B cell (primary cell): ENCODE measurements around the gene SRRM4. TPM values are rescaled to one million over a fixed set of nuclear protein-coding genes. Genes with fewer than 3 reads are reported as not detected.

Experiments used
- ATAC-seq: fragments of 200-7000 bp; cut with Tn5 transposase; one replicate; pipeline ENCODE4 v1.10.0; 2021; ENCODE audit warnings: low read depth, mild to moderate bottlenecking, moderate number of reproducible peaks, moderate library complexity
- CTCF ChIA-PET: fragments of 350-600 bp; sonication (Branson Sonifier 250); formaldehyde crosslinking; loops from one replicate; lab custom pipeline; 2021; ENCODE audit warnings: antibody characterized with exemption, inconsistent platforms; lab: Charles Lee
- POLR2A ChIA-PET: fragments of 350-600 bp; sonication (Branson Sonifier 250); formaldehyde crosslinking; loops from one replicate; lab custom pipeline; 2021; ENCODE audit warnings: antibody characterized with exemption; lab: Charles Lee
- DNase-seq: peaks from one replicate; pipeline ENCODE4 v3.0.0; 2013
- H2AFZ ChIP-seq: 2 replicates; pipeline ENCODE4 v1.6.1; 2012; ENCODE audit warnings: mild to moderate bottlenecking, low read depth, low read length; ENCODE audit not compliant: insufficient read depth, poor library complexity, severe bottlenecking
- H3K27ac ChIP-seq, 2 donors: 1 replicate in 1 of 2; 2 replicates in 1 of 2; pipeline ENCODE4 v1.5.1; 2012 to 2013; ENCODE audit warnings: low read length in 2 of 2, mild to moderate bottlenecking in 2 of 2, moderate library complexity in 1 of 2
- H3K27me3 ChIP-seq, 4 experiments: fragments of 200-600 bp in 1 of 4; sonication (generic) in 1 of 4; replicated peaks in 1 of 4; 1 replicate in 2 of 4; 2 replicates in 2 of 4; pipeline versions ENCODE4 v1.6.1 to v1.7.0; 2013 to 2016; ENCODE audit warnings: low read length in 3 of 4, mild to moderate bottlenecking in 2 of 4, mixed read lengths in 1 of 4, moderate library complexity in 1 of 4; ENCODE audit not compliant: insufficient read depth in 4 of 4, control insufficient read depth in 3 of 4; ENCODE audit errors: control extremely low read depth in 1 of 4
- H3K36me3 ChIP-seq, 2 experiments: replicated peaks in 1 of 2; 1 replicate in 1 of 2; 2 replicates in 1 of 2; pipeline versions ENCODE4 v1.6.1 to v1.7.1; 2013; ENCODE audit warnings: low read length in 1 of 2; ENCODE audit not compliant: insufficient read depth in 2 of 2, control insufficient read depth in 1 of 2; ENCODE audit errors: control extremely low read depth in 1 of 2, extremely low read depth in 1 of 2
- H3K4me1 ChIP-seq, 2 donors: fragments of 200-600 bp in 1 of 2; sonication (generic) in 1 of 2; 1 replicate in 1 of 2; 2 replicates in 1 of 2; pipeline versions ENCODE4 v1.5.1 to v1.6.1; 2013 to 2017; ENCODE audit warnings: low read length in 2 of 2; ENCODE audit not compliant: control insufficient read depth in 2 of 2, insufficient read depth in 2 of 2
- H3K4me2 ChIP-seq: replicated peaks from 2 replicates; pipeline ENCODE3; 2012; ENCODE audit warnings: mild to moderate bottlenecking, low read depth, low read length; ENCODE audit not compliant: poor library complexity, severe bottlenecking
- H3K4me3 ChIP-seq, 5 experiments: fragments of 200-600 bp in 1 of 5; sonication (generic) in 1 of 5; 1 replicate in 3 of 5; 2 replicates in 2 of 5; pipeline versions ENCODE4 v1.5.1 to v1.7.0; 2011 to 2016; ENCODE audit warnings: low read length in 4 of 5, mild to moderate bottlenecking in 4 of 5, low read depth in 2 of 5, control low read depth in 1 of 5, moderate library complexity in 1 of 5; ENCODE audit not compliant: insufficient read depth in 1 of 5; ENCODE audit errors: control extremely low read depth in 1 of 5, extremely low read depth in 1 of 5
- H3K79me2 ChIP-seq: fragments of 200-600 bp; sonication (generic); one replicate; pipeline ENCODE4 v1.6.0; 2016; ENCODE audit warnings: low read length; ENCODE audit not compliant: control insufficient read depth, insufficient read depth
- H3K9ac ChIP-seq: fragments of 200-600 bp; sonication (generic); 2 replicates; pipeline ENCODE4 v1.6.1; 2017; ENCODE audit warnings: mild to moderate bottlenecking, low read length, moderate library complexity
- H3K9me3 ChIP-seq, 3 donors: one replicate each; pipeline versions ENCODE4 v1.6.1 to v1.7.1; 2013; ENCODE audit warnings: low read length in 2 of 3; ENCODE audit not compliant: control insufficient read depth in 2 of 3, insufficient read depth in 1 of 3; ENCODE audit errors: control extremely low read depth in 1 of 3
- H4K20me1 ChIP-seq: 2 replicates; pipeline ENCODE4 v1.6.0; 2012; ENCODE audit warnings: mild to moderate bottlenecking, low read length; ENCODE audit not compliant: insufficient read depth, control insufficient read depth, poor library complexity, severe bottlenecking
- H3K27ac Mint-ChIP-seq: one replicate; pipeline ENCODE4 v1.8.0; 2021; ENCODE audit warnings: mixed read lengths
- H3K27me3 Mint-ChIP-seq: one replicate; pipeline ENCODE4 v1.8.0; 2021; ENCODE audit warnings: mixed read lengths
- H3K4me1 Mint-ChIP-seq: one replicate; pipeline ENCODE4 v1.8.0; 2021; ENCODE audit warnings: mixed read lengths
- H3K4me3 Mint-ChIP-seq: one replicate; pipeline ENCODE4 v1.8.0; 2021; ENCODE audit warnings: mixed read lengths
- H3K9me3 Mint-ChIP-seq: one replicate; pipeline ENCODE4 v1.8.0; 2022; ENCODE audit warnings: mixed read lengths; ENCODE audit not compliant: insufficient read depth
- CTCF ChIP-seq: fragments of 200-600 bp; IDR thresholded peaks from one replicate; pipeline ENCODE4 v1.8.0; 2022; ENCODE audit warnings: antibody characterized with exemption, mild to moderate bottlenecking
- EZH2 ChIP-seq: IDR thresholded peaks from 2 replicates; pipeline ENCODE4 v1.6.1; 2012; ENCODE audit warnings: borderline replicate concordance, low read depth, mild to moderate bottlenecking, moderate library complexity, low read length; ENCODE audit not compliant: insufficient read depth, poor library complexity, severe bottlenecking
- WGBS: methylation state at CpG from one replicate; pipeline ENCODE4 v1.1.5; 2013; ENCODE audit warnings: missing lambda C conversion rate; ENCODE audit not compliant: insufficient coverage; 5-methylcytosine and 5-hydroxymethylcytosine counted together
- intact Hi-C: fragments of 100-400 bp; cut with micrococcal nuclease; formaldehyde crosslinking; loops from one replicate; pipeline ENCODE4 v1.10.0; 2022
- polyA plus RNA-seq: library from polyadenylated mRNA; depleted of rRNA; stranded (reverse); fragments of >200 nt; gene quantifications from 2 replicates; pipeline ENCODE4 v1.2.3, GENCODE V29; 2012
- total RNA-seq, 2 donors: library from RNA; stranded (reverse); fragments of 120-200 nt in 1 of 2; gene quantifications; 1 replicate in 1 of 2; 2 replicates in 1 of 2; pipeline versions ENCODE4 v1.2.3 to v1.2.4, GENCODE V29; 2013 to 2022

The SRRM4 gene
- total and polyA plus RNA-seq, 2 donors (not counting 1 experiment from before 2014, with no cell fraction given) = not detected

- intact Hi-C loops = no loop called here
- Histone ChIP-seq H3K4me1 (no peaks in the 10 kb centered on the region), H3K36me3 (no peaks in the 10 kb centered on the region), H3K9ac (no peak overlapping the region), H2AFZ (no peak overlapping the region), H3K27ac (no peak overlapping the region), H3K27me3 (no peaks in the 10 kb centered on the region), H4K20me1 (no peaks in the 10 kb centered on the region), H3K4me3 (no peak overlapping the region), H3K79me2 (no peaks in the 10 kb centered on the region), H3K4me2 (no peak overlapping the region), H3K9me3 (no peaks in the 10 kb centered on the region)
- WGBS = 86% methylated on average over 7 of the region's 10 CpGs
- ChIA-PET CTCF (no interaction called here), POLR2A (no interaction called here)
- no peak overlapping the region for H3K4me3 Mint-ChIP-seq
- H3K27ac Mint-ChIP-seq = no peak overlapping the region
- no peaks in the 10 kb centered on the region for H3K9me3 Mint-ChIP-seq
- DNase-seq (no peak), ATAC-seq (no peak)
- H3K4me1 Mint-ChIP-seq = no peaks in the 10 kb centered on the region
- peaks cover 9% of the 10 kb centered on the region for H3K27me3 Mint-ChIP-seq
- no peak for TF ChIP-seq EZH2
- TF ChIP-seq CTCF = no peak
These were observed 107.5 kb downstream of the SRRM4 start for GRCh38 chr12:119088685-119089379.

GRCh38 chr12:119089380-119090013 is 108.2 kb downstream of the SRRM4 start:
- no peak overlapping the region for H3K27ac Mint-ChIP-seq
- H3K4me1 Mint-ChIP-seq = no peaks in the 10 kb centered on the region
- peaks cover 10% of the 10 kb centered on the region for H3K27me3 Mint-ChIP-seq
- H3K36me3 ChIP-seq = no peaks in the 10 kb centered on the region
- TF ChIP-seq EZH2 (no peak), CTCF (no peak)
- no CpG with 5 or more reads among the region's 1 CpG for WGBS
- intact Hi-C loops = no loop called here
- no peak for DNase-seq
- POLR2A ChIA-PET = no interaction called here
- H2AFZ ChIP-seq = no peak overlapping the region
- H4K20me1 ChIP-seq = no peaks in the 10 kb centered on the region
- CTCF ChIA-PET = no interaction called here
- no peak overlapping the region for H3K4me2 ChIP-seq
- H3K27me3 ChIP-seq = no peaks in the 10 kb centered on the region
- no peaks in the 10 kb centered on the region for H3K9me3 Mint-ChIP-seq
- H3K9me3 ChIP-seq = no peaks in the 10 kb centered on the region
- H3K79me2 ChIP-seq = no peaks in the 10 kb centered on the region
- no peak overlapping the region for H3K9ac ChIP-seq
- no peak overlapping the region for H3K4me3 ChIP-seq
- H3K27ac ChIP-seq = no peak overlapping the region
- ATAC-seq = no peak
- no peaks in the 10 kb centered on the region for H3K4me1 ChIP-seq
- H3K4me3 Mint-ChIP-seq = no peak overlapping the region
